HG03378 (cell line): Measurements from ENCODE around the gene TTC39C.

Source experiments
- ATAC-seq: cut with Tn5 transposase; IDR thresholded peaks from one replicate; pipeline ENCODE4 v1.9.1; 2021; ENCODE audit warnings: mild to moderate bottlenecking, moderate library complexity; ENCODE audit not compliant: unreplicated experiment

Gene TTC39C

DNA sequence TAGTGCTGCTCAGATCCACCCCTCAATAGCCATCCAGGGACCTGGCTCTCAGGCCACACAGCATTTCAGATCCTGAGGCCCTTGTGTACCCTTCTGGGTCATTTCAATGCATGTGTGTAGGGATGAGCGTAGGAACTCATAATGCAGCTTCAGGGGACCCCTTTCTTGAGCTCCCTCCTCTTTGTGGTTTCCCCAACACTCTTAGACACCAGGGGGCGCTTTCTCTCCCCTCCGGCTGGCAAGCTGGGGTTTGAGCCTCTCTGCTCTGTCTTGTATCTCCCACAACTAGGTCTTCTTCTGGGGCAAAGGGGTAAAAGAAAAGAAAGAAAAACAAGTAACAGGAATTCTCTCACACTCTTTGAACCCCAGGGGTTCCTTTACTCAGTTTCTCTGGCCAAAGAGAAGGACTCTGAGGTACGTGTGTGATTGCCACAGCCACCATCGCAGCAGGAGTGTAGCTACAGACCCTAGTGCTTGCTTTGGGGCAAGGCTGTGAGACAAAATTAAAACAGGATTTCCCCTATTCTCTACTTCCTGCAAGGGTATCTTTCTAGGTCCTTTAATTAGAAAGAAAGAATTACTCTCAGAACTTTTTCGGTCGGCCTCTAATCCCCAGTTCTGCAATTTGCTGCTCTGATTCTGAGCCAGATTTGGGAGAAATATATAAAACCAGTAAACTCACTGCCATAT lies 162.3 kb downstream of the TTC39C start:
- ATAC-seq, result peak; percentile 80

DNA sequence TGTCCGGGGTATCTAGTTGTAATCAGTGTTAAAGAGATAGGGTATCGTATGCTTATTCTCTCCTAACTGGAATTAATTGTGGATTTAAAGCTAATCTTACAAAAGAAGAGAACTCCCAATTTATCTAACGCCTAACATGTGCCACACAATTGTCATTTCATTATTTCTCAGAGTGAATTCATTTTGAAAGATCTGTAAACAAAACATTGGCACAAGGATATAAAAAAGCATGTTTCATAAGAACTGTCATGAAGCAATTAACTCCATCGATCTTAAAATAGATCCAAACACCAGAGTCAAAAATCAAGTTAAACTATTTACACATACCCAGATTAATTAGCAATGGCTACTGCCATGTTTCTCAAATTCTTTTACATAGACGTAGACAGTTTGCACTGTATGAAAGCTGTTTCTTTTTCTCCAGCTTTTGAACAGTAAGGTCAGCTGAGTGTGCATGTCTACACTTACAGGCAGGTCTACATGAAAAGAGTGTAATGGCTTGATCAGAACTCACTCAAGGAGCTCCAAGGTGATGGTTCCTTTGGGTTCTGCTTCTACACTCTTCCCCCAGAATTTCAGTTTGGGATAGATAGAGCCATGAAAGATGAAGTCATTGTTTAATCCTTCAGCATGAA lies 163.1 kb downstream of the TTC39C start:
- no peak for ATAC-seq

DNA sequence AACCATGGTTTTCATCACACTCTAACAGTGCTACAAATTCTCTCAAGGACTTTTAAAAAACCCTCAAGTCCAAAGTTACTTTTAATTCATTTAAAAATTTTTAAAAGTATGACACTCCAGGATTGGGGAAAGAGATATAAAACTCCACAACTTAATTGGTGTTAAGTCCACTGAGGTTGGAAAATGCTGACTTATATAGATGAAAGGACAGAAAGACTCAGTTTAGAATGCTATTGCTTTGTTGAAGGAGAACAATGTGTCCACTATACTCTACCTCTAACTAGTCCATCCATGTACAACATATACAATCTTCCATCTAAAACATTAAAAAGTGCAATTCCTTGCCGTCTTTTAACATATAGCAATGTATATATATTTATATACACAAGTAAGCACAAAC lies 165.5 kb downstream of the TTC39C start:
- ATAC-seq, result no peak

DNA sequence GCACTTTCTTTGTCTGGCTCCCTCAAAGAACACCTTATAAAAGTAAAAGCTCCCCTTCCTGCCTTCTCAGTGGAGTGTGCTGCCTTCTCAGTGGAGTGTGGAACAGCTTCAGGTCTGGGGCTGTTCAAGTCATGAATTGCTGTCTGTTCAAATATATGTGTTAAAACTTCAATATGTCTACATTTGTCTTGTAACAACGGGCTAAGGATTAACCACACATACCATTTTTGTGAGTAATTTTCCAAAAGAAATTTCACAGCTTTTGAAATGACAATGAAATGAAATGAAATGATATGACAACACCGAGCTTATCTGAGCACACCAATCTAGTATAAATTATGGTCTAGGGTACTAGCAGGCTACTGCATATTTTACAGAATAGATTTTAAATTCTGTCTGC lies 167.3 kb downstream of the TTC39C start:
- no peak for ATAC-seq
